ENCODE data around the gene CCT7. TPM values are rescaled to one million over a fixed set of nuclear protein-coding genes. Genes with fewer than 3 reads are reported as not detected.

Gene CCT7
- polyA plus RNA-seq, 1 donor from 2014 or later = 310 TPM

GRCh38 chr2:73212098-73212447, 22.0 kb upstream of the CCT7 start:
- H3K36me3 ChIP-seq (ENCODE audit: insufficient read depth, low read length) = no peaks in the 10 kb centered on the region
- H4K20me1 ChIP-seq (ENCODE audit: insufficient read depth) = no peaks in the 10 kb centered on the region
- no peak overlapping the region for H3K4me3 ChIP-seq (ENCODE audit: low read length)
- H3K9me3 ChIP-seq (ENCODE audit: low read length) = no peaks in the 10 kb centered on the region
- no peak overlapping the region for H3K9ac ChIP-seq (ENCODE audit: low read length)
- H3K79me2 ChIP-seq (replicated peaks; ENCODE audit: insufficient read depth, low read length) = no peaks in the 10 kb centered on the region
- H3K4me2 ChIP-seq (ENCODE audit: low read length) = no peak overlapping the region
- no peak overlapping the region for H2AFZ ChIP-seq (ENCODE audit: low read depth, low read length)
- no peaks in the 10 kb centered on the region for H3F3A ChIP-seq (ENCODE audit: insufficient read depth, low read length, poor library complexity, severe bottlenecking)
- H3K9me2 ChIP-seq (ENCODE audit: insufficient read depth, low read length) = no peaks in the 10 kb centered on the region
- no peaks in the 10 kb centered on the region for H3K27me3 ChIP-seq (ENCODE audit: insufficient read depth, low read depth, low read length)
- TF ChIP-seq CTCF (IDR thresholded peaks at IDR 0.05; ENCODE audit: poor library complexity, severe bottlenecking) = no peak
- TF ChIP-seq POLR2AphosphoS5 (IDR thresholded peaks at IDR 0.05) = no peak
- no peak for TF ChIP-seq TAF1 (IDR thresholded peaks at IDR 0.05; ENCODE audit: low read depth)
- TF ChIP-seq EZH2 (IDR thresholded peaks at IDR 0.05; ENCODE audit: borderline replicate concordance, insufficient read depth, low read length, poor library complexity, severe bottlenecking) = no peak
- no peak for TF ChIP-seq MXI1 (conservative IDR thresholded peaks at IDR 0.05; ENCODE audit: poor library complexity, severe bottlenecking)
- no peak for TF ChIP-seq SMC3 (conservative IDR thresholded peaks at IDR 0.05; ENCODE audit: poor library complexity)
- no peak for TF ChIP-seq REST (IDR thresholded peaks at IDR 0.05; ENCODE audit: borderline replicate concordance)
- no peak for TF ChIP-seq RAD21 (conservative IDR thresholded peaks at IDR 0.05)
- TF ChIP-seq EP300 (conservative IDR thresholded peaks at IDR 0.05; ENCODE audit: poor library complexity, severe bottlenecking) = no peak
- no peak overlapping the region for H3K27ac ChIP-seq (ENCODE audit: low read length)

- no peak overlapping the region for H3K27ac ChIP-seq (ENCODE audit: low read length)
- no peaks in the 10 kb centered on the region for H3K27me3 ChIP-seq (ENCODE audit: insufficient read depth, low read depth, low read length)
- H4K20me1 ChIP-seq (ENCODE audit: insufficient read depth) = no peaks in the 10 kb centered on the region
- TF ChIP-seq REST (IDR thresholded peaks at IDR 0.05; ENCODE audit: borderline replicate concordance) (no peak), SMC3 (conservative IDR thresholded peaks at IDR 0.05; ENCODE audit: poor library complexity) (peak; percentile 72), RAD21 (conservative IDR thresholded peaks at IDR 0.05) (peak; percentile 68), CTCF (IDR thresholded peaks at IDR 0.05; ENCODE audit: poor library complexity, severe bottlenecking) (peak; percentile 81)
- H3K36me3 ChIP-seq (ENCODE audit: insufficient read depth, low read length) = no peaks in the 10 kb centered on the region
- no peaks in the 10 kb centered on the region for H3F3A ChIP-seq (ENCODE audit: insufficient read depth, low read length, poor library complexity, severe bottlenecking)
- no peak overlapping the region for H2AFZ ChIP-seq (ENCODE audit: low read depth, low read length)
- no peak overlapping the region for H3K4me2 ChIP-seq (ENCODE audit: low read length)
- no peaks in the 10 kb centered on the region for H3K9me3 ChIP-seq (ENCODE audit: low read length)
- H3K4me3 ChIP-seq (ENCODE audit: low read length) = no peak overlapping the region
- no peaks in the 10 kb centered on the region for H3K79me2 ChIP-seq (replicated peaks; ENCODE audit: insufficient read depth, low read length)
- no peaks in the 10 kb centered on the region for H3K9me2 ChIP-seq (ENCODE audit: insufficient read depth, low read length)
- no peak overlapping the region for H3K9ac ChIP-seq (ENCODE audit: low read length)
Measured at GRCh38 chr2:73212448-73213176, 21.5 kb upstream of the CCT7 start.

All from neural cell (in vitro differentiated cells).